Measurements from ENCODE around the gene AHNAK. TPM values are rescaled to one million over a fixed set of nuclear protein-coding genes. Genes with fewer than 3 reads are reported as not detected.

AHNAK gene
- total and polyA plus RNA-seq, 2 donors (not counting 3 experiments of a cell fraction or from before 2014, with no cell fraction given) = 35.2 to 436 TPM

DNA sequence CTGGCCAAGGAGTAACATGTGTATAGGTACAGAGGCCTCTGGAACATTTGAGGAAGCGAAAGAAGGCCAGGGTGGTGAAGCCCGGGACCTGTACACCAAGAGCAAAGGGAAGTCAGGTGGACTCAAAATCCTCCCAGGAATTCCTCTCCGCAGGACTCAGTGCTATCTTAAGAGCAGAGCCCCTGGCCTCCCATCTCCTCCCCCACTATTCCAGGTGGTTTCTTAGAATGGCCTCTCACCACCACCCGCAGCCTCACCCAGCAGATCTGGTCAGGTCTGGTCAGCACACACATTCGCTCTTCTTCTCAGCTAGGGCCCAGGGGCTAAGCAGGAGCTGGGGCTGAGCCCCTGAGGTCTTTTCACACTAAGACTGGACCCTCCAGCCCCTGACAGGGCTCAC is 68.7 kb downstream of the AHNAK start:
- Histone ChIP-seq H3K27me3 (ENCODE audit: control insufficient read depth in 2 of 2, insufficient read depth in 2 of 2, low read length in 2 of 2) (no peaks in the 10 kb centered on the region), H3K4me2 (ENCODE audit: insufficient read depth, low read length) (no peak overlapping the region), H3K79me2 (ENCODE audit: control insufficient read depth, insufficient read depth, low read length) (no peaks in the 10 kb centered on the region), H3K4me1 (ENCODE audit: control insufficient read depth, extremely low read depth, insufficient read depth, low read length) (no peaks in the 10 kb centered on the region), H3K36me3 (ENCODE audit: control insufficient read depth in 2 of 2, extremely low read depth in 1 of 2, insufficient read depth in 2 of 2, low read length in 2 of 2) (no peaks in the 10 kb centered on the region), H3K27ac (ENCODE audit: insufficient read depth, low read depth, low read length) (no peak overlapping the region), H2AFZ (ENCODE audit: low read depth, low read length) (no peak overlapping the region), H4K20me1 (replicated peaks; ENCODE audit: control insufficient read depth, extremely low read depth, insufficient read depth, low read length) (no peaks in the 10 kb centered on the region), H3K9me3 (replicated peaks; ENCODE audit: control insufficient read depth, insufficient read depth, low read length) (no peaks in the 10 kb centered on the region), H3K9me1 (replicated peaks; ENCODE audit: control insufficient read depth, extremely low read depth, insufficient read depth, low read length) (no peaks in the 10 kb centered on the region), H3K4me3 (replicated peaks in 1 of 3; ENCODE audit: insufficient read depth in 1 of 3, low read depth in 1 of 3, low read length in 3 of 3) (no peak overlapping the region), H3K9ac (replicated peaks; ENCODE audit: extremely low read depth, insufficient read depth, low read length) (no peak overlapping the region)
- no TSS peak for BruUV-seq (replicated peaks)
- no peak for TF ChIP-seq MAX (IDR thresholded peaks at IDR 0.05; ENCODE audit: insufficient read depth, insufficient read length)
- TF ChIP-seq, protein P1, sequence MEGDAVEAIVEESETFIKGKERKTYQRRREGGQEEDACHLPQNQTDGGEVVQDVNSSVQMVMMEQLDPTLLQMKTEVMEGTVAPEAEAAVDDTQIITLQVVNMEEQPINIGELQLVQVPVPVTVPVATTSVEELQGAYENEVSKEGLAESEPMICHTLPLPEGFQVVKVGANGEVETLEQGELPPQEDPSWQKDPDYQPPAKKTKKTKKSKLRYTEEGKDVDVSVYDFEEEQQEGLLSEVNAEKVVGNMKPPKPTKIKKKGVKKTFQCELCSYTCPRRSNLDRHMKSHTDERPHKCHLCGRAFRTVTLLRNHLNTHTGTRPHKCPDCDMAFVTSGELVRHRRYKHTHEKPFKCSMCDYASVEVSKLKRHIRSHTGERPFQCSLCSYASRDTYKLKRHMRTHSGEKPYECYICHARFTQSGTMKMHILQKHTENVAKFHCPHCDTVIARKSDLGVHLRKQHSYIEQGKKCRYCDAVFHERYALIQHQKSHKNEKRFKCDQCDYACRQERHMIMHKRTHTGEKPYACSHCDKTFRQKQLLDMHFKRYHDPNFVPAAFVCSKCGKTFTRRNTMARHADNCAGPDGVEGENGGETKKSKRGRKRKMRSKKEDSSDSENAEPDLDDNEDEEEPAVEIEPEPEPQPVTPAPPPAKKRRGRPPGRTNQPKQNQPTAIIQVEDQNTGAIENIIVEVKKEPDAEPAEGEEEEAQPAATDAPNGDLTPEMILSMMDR (IDR thresholded peaks at IDR 0.05; ENCODE audit: extremely low read depth in 1 of 2, insufficient read depth in 1 of 2, low read depth in 1 of 2, low read length in 2 of 2) = no peak
- no peak for TF ChIP-seq JUN (IDR thresholded peaks at IDR 0.05; ENCODE audit: borderline replicate concordance, insufficient read depth, insufficient read length, low read depth)
- TF ChIP-seq POLR2A (IDR thresholded peaks at IDR 0.05; ENCODE audit: low read depth, low read length) = no peak
- TF ChIP-seq FOS (IDR thresholded peaks at IDR 0.05; ENCODE audit: borderline replicate concordance, insufficient read depth, low read length) = no peak
- TF ChIP-seq MYC (IDR thresholded peaks at IDR 0.05; ENCODE audit: low read depth, low read length) = no peak
- no peak for TF ChIP-seq EZH2 (IDR thresholded peaks at IDR 0.05; ENCODE audit: borderline replicate concordance, low read depth, low read length, severe bottlenecking)
- TF ChIP-seq GATA2 (IDR thresholded peaks at IDR 0.05; ENCODE audit: insufficient read depth, insufficient read length, low read depth, low read length) = no peak
- no peak for TF ChIP-seq POLR2AphosphoS5 (IDR thresholded peaks at IDR 0.05; ENCODE audit: insufficient read depth, low read depth, low read length)
- ChIA-PET CTCF (interaction anchor here (0.7 kb wide), 1 partner anchor 9 kb away, joined by 3 read pairs; no protein-coding TSS in a partner anchor), POLR2A (no interaction called here)
- no peak for DNase-seq (ENCODE audit: low read depth, low spot score)
- dilution Hi-C loops (cut with MboI; ENCODE audit: extremely low pct_ligation_motif_present, low sequenced_read_pairs) (no loop called here), intact Hi-C loops (cut with micrococcal nuclease) (no loop called here)
- no peak for FAIRE-seq
